OCI-LY7 (cell line): ENCODE results near the gene FABP6.

ENCODE experiments used
- EZH2phosphoT487 ChIP-seq: fragments of 200-600 bp; sonication (generic); IDR thresholded peaks from 2 replicates; pipeline ENCODE4 v1.6.1; 2018; ENCODE audit warnings: low read depth, borderline replicate concordance, mild to moderate bottlenecking, mixed run types, antibody characterized with exemption, low read length, moderate library complexity, mixed read lengths
- TF ChIP-seq, protein P1 (sequence below): fragments of 200-600 bp; sonication (generic); conservative IDR thresholded peaks from 2 replicates; pipeline ENCODE4 v1.5.1; 2014; ENCODE audit warnings: mild to moderate bottlenecking, antibody characterized with exemption, low read length, moderate library complexity, mixed read lengths

DNA sequence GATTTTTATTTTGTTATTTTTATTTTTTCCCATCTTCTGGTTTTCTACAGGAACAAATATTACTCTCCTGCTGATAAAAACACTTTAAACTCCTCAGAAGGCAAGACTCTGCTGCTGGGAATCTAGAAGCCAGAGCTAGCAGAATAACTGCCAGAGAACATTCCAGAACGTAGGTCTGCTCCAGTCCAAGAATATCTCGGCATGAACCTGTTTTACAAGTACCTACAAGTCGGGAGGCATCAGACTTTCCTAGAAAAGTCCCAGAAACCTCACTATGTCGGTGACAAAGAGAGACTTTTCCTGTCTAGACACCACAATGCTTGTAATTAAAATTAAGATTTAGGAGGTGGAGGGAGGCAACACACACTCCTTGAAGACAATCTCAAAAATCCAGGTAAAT lies 41.4 kb downstream of the FABP6 start:
- TF ChIP-seq, protein P1, sequence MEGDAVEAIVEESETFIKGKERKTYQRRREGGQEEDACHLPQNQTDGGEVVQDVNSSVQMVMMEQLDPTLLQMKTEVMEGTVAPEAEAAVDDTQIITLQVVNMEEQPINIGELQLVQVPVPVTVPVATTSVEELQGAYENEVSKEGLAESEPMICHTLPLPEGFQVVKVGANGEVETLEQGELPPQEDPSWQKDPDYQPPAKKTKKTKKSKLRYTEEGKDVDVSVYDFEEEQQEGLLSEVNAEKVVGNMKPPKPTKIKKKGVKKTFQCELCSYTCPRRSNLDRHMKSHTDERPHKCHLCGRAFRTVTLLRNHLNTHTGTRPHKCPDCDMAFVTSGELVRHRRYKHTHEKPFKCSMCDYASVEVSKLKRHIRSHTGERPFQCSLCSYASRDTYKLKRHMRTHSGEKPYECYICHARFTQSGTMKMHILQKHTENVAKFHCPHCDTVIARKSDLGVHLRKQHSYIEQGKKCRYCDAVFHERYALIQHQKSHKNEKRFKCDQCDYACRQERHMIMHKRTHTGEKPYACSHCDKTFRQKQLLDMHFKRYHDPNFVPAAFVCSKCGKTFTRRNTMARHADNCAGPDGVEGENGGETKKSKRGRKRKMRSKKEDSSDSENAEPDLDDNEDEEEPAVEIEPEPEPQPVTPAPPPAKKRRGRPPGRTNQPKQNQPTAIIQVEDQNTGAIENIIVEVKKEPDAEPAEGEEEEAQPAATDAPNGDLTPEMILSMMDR: no peak
- no peak for TF ChIP-seq EZH2phosphoT487
